ENCODE data around the gene RUBCNL. TPM values are rescaled to one million over a fixed set of nuclear protein-coding genes. Genes with fewer than 3 reads are reported as not detected.

RUBCNL gene
- total and polyA plus RNA-seq, 8 donors: 0.46 to 3.2 (median 0.86) TPM

DNA sequence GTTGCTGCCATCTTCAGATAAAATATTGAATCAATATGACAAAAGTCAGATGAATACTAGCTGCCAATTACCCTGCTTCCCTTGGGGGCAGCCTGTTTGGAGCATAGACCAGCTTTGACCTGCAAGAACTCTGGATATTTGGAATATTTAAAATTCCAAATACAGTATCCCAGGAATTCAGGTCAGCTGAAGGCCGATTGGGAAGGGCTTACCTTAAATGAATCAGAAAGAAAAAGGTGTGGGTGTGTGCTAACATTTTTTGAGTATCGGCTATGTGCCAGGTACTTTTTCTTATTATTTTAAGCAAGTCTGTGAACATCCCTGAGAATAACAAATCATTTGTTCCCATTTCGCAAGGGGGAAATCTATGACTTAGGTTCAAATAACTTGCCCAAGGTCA, 1.8 kb upstream of the RUBCNL start:
- peaks cover 0 to 7% (median 3%) of the 10 kb centered on the region in 3 donors for H3K4me1 ChIP-seq
- peak in 2 of 4 donors; percentile 22 to 27 for ATAC-seq
- WGBS, 2 donors: 46 to 65% methylated on average over 3 of the region's 3 CpGs
- no peak overlapping the region for H3K4me3 ChIP-seq
- no peak for DNase-seq
- H3K9me3 ChIP-seq: no peaks in the 10 kb centered on the region
- no peak for FAIRE-seq
- peak overlapping the region in 1 of 4 donors; percentile 60 for H3K27ac ChIP-seq
- peaks cover 0 to 4% (median 2%) of the 10 kb centered on the region in 4 donors for H3K27me3 ChIP-seq
- no peaks in the 10 kb centered on the region for H3K36me3 ChIP-seq
- intact Hi-C loops (cut with DNase I): no loop called here
- TF ChIP-seq, protein P1, sequence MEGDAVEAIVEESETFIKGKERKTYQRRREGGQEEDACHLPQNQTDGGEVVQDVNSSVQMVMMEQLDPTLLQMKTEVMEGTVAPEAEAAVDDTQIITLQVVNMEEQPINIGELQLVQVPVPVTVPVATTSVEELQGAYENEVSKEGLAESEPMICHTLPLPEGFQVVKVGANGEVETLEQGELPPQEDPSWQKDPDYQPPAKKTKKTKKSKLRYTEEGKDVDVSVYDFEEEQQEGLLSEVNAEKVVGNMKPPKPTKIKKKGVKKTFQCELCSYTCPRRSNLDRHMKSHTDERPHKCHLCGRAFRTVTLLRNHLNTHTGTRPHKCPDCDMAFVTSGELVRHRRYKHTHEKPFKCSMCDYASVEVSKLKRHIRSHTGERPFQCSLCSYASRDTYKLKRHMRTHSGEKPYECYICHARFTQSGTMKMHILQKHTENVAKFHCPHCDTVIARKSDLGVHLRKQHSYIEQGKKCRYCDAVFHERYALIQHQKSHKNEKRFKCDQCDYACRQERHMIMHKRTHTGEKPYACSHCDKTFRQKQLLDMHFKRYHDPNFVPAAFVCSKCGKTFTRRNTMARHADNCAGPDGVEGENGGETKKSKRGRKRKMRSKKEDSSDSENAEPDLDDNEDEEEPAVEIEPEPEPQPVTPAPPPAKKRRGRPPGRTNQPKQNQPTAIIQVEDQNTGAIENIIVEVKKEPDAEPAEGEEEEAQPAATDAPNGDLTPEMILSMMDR (IDR thresholded peaks at IDR 0.05): no peak

DNA sequence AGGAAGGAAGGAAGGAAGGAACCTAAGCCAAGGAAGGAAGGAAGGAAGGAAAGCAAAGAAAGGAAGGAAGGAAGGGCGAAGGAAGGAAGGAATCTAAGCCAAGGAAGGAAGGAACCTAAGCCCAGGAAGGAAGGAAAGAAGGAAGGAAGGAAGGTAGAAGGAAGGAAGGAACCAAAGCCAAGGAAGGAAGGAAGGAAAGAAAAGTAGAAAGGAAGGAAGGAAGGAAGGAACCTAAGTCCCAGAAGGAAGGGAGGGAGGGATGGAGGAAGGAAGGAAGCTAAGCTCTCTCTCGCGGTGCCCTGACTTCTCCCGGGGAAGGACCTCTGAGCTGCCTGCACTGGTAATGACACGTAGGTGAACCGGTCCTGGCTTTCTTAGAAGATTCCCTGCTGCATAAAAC, 1.3 kb upstream of the RUBCNL start:
- Histone ChIP-seq H3K27ac (no peak overlapping the region), H3K36me3 (no peaks in the 10 kb centered on the region), H3K9me3 (no peaks in the 10 kb centered on the region), H3K4me1 (peaks cover 0 to 7% (median 3%) of the 10 kb centered on the region in 3 donors), H3K4me3 (no peak overlapping the region), H3K27me3 (peaks cover 0 to 4% (median 2%) of the 10 kb centered on the region in 4 donors)
- FAIRE-seq (no peak), ATAC-seq (no peak), DNase-seq (no peak)
- 84 to 87% methylated on average over 6 of the region's 6 CpGs for WGBS, 2 donors
- intact Hi-C loops (cut with DNase I): no loop called here
- TF ChIP-seq, protein P1 (IDR thresholded peaks at IDR 0.05): no peak

GRCh38 chr13:46386392-46387063, 524 bp downstream of the RUBCNL start:
- DNase-seq: no peak
- no peaks in the 10 kb centered on the region for H3K9me3 ChIP-seq
- peak in 3 of 4 donors; percentile 9 to 22 (median 11) for ATAC-seq
- TF ChIP-seq, protein P1 (IDR thresholded peaks at IDR 0.05): no peak
- WGBS, 2 donors: 5% methylated on average over 37 of the region's 37 CpGs
- intact Hi-C loops (cut with DNase I): no loop called here
- no peaks in the 10 kb centered on the region for H3K36me3 ChIP-seq
- no peak for FAIRE-seq
- peak overlapping the region; percentile 31 to 52 (median 34) for H3K4me3 ChIP-seq
- H3K4me1 ChIP-seq: peaks cover 0 to 7% (median 3%) of the 10 kb centered on the region in 3 donors
- H3K27ac ChIP-seq: peak overlapping the region in 1 of 4 donors; percentile 37
- peaks cover 0 to 4% (median 2%) of the 10 kb centered on the region in 4 donors for H3K27me3 ChIP-seq

- peaks cover 0 to 4% (median 2%) of the 10 kb centered on the region in 4 donors for H3K27me3 ChIP-seq
- no peak for FAIRE-seq
- peaks cover 0 to 7% (median 3%) of the 10 kb centered on the region in 3 donors for H3K4me1 ChIP-seq
- ATAC-seq: no peak
- no peaks in the 10 kb centered on the region for H3K9me3 ChIP-seq
- intact Hi-C loops (cut with DNase I): no loop called here
- H3K4me3 ChIP-seq: peak overlapping the region in 1 of 4 donors; percentile 52
- TF ChIP-seq, protein P1 (IDR thresholded peaks at IDR 0.05): no peak
- WGBS, 2 donors: 64 to 70% methylated on average over 10 of the region's 10 CpGs
- H3K27ac ChIP-seq: no peak overlapping the region
- DNase-seq: no peak
- H3K36me3 ChIP-seq: no peaks in the 10 kb centered on the region
These were observed 1.1 kb downstream of the RUBCNL start for GRCh38 chr13:46385946-46386345.

GRCh38 chr13:46383383-46383782, 3.7 kb downstream of the RUBCNL start:
- H3K36me3 ChIP-seq: no peaks in the 10 kb centered on the region
- FAIRE-seq: no peak
- no peak for DNase-seq
- TF ChIP-seq, protein P1 (IDR thresholded peaks at IDR 0.05): no peak
- H3K4me1 ChIP-seq: peaks cover 0 to 3% (median 0%) of the 10 kb centered on the region in 3 donors
- no peak for ATAC-seq
- H3K27ac ChIP-seq: no peak overlapping the region
- intact Hi-C loops (cut with DNase I): no loop called here
- peaks cover 0 to 4% (median 2%) of the 10 kb centered on the region in 4 donors for H3K27me3 ChIP-seq
- H3K4me3 ChIP-seq: no peak overlapping the region
- H3K9me3 ChIP-seq: no peaks in the 10 kb centered on the region

Data from pancreas (tissue), 10 donors.